ENCODE measurements around the gene PLCH2. TPM values are rescaled to one million over a fixed set of nuclear protein-coding genes. Genes with fewer than 3 reads are reported as not detected.

PLCH2 gene
- total RNA-seq, 4 donors from 2014 or later = 83.3 to 324 (median 130) TPM

DNA sequence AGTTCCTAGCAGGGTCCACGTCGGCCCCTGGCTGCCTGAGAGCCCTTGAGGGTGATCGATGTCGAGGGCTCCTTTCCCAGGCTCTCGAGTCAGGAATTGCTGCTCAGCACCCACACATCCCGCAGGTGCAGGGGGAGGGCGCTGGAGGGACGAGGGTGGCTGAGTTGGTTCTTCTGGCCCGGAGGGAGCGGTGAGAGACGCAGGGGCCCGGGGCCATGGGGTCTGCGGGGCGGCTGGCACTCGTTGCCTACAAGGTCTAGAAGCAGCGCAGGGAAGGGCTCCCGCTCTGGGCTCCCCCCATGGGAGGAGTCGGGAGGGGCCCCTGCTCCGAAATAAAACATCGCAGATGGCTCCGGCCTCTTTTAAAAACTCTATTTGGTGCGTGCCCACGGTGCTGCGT is 32.1 kb downstream of the PLCH2 start:
- TF ChIP-seq POLR2A (IDR thresholded peaks at IDR 0.05) (no peak), POLR2AphosphoS5 (IDR thresholded peaks at IDR 0.05) (no peak), EP300 (IDR thresholded peaks at IDR 0.05) (no peak)
- TF ChIP-seq, protein P1, sequence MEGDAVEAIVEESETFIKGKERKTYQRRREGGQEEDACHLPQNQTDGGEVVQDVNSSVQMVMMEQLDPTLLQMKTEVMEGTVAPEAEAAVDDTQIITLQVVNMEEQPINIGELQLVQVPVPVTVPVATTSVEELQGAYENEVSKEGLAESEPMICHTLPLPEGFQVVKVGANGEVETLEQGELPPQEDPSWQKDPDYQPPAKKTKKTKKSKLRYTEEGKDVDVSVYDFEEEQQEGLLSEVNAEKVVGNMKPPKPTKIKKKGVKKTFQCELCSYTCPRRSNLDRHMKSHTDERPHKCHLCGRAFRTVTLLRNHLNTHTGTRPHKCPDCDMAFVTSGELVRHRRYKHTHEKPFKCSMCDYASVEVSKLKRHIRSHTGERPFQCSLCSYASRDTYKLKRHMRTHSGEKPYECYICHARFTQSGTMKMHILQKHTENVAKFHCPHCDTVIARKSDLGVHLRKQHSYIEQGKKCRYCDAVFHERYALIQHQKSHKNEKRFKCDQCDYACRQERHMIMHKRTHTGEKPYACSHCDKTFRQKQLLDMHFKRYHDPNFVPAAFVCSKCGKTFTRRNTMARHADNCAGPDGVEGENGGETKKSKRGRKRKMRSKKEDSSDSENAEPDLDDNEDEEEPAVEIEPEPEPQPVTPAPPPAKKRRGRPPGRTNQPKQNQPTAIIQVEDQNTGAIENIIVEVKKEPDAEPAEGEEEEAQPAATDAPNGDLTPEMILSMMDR (IDR thresholded peaks at IDR 0.05) = no peak
- DNase-seq (ENCODE audit: low spot score in 2 of 2) = no peak
- peaks cover 18% of the 10 kb centered on the region for H3K4me1 ChIP-seq
- H3K36me3 ChIP-seq = peaks cover 57% of the 10 kb centered on the region
- H3K4me3 ChIP-seq = no peak overlapping the region
- H3K9me3 ChIP-seq = no peaks in the 10 kb centered on the region
- WGBS = 88% methylated on average over 11 of the region's 24 CpGs
- H3K27me3 ChIP-seq = peaks cover 17% of the 10 kb centered on the region
- H3K27ac ChIP-seq = no peak overlapping the region

DNA sequence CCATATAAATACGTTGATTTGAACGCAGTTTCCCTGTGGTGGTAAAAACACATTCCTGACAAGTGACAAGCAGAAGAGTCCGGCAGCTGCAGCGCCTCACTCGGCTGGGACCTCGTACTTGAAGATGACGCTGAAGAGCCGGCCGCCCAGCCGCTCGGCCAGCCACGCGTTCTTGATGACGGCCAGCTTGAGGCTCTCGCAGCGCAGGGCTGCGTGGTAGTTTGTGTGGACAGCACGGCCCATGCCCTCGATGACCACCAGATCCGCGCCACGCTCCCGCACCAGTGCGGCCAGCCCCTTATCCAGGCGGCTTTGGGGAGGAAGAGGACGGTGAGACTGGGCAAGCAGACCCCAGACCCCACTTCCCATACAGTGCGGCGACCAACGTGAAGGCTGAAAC is 32.7 kb downstream of the PLCH2 start:
- Histone ChIP-seq H3K27me3 (peaks cover 13% of the 10 kb centered on the region), H3K9me3 (no peaks in the 10 kb centered on the region), H3K4me3 (no peak overlapping the region), H3K4me1 (peaks cover 15% of the 10 kb centered on the region), H3K27ac (no peak overlapping the region), H3K36me3 (peaks cover 63% of the 10 kb centered on the region)
- 99% methylated on average over 20 of the region's 29 CpGs for WGBS
- TF ChIP-seq EP300 (IDR thresholded peaks at IDR 0.05) = no peak
- TF ChIP-seq, protein P1 (IDR thresholded peaks at IDR 0.05) = no peak
- no peak for TF ChIP-seq POLR2AphosphoS5 (IDR thresholded peaks at IDR 0.05)
- no peak for TF ChIP-seq POLR2A (IDR thresholded peaks at IDR 0.05)
- no peak for DNase-seq (ENCODE audit: low spot score in 2 of 2)

DNA sequence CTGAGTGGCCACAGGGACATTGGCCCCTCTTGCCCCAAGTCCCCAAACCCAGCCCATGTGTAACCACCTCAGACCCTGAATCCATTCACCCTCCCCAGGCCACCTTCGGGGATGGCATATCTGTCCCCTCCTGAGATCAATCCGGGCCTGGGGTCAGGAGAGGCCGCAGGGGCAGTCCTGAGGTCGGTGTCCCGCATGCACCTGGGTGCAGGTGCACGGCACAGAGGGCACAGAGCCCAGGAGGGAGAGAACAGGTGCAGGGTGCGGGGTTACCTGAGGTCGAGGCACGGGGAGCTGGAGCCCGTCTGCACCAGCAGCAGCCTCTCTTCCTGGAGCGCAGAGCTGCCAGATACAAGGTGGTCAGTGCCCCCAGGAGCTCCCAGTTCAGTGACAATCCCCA is 33.5 kb downstream of the PLCH2 start:
- peaks cover 5% of the 10 kb centered on the region for H3K27me3 ChIP-seq
- no peak overlapping the region for H3K27ac ChIP-seq
- H3K36me3 ChIP-seq = peaks cover 71% of the 10 kb centered on the region
- H3K4me1 ChIP-seq = peaks cover 15% of the 10 kb centered on the region
- no peak overlapping the region for H3K4me3 ChIP-seq
- DNase-seq (ENCODE audit: low spot score in 2 of 2) = no peak
- 87% methylated on average over 4 of the region's 11 CpGs for WGBS
- TF ChIP-seq EP300 (IDR thresholded peaks at IDR 0.05) (no peak), POLR2A (IDR thresholded peaks at IDR 0.05) (no peak), POLR2AphosphoS5 (IDR thresholded peaks at IDR 0.05) (no peak)
- TF ChIP-seq, protein P1 (IDR thresholded peaks at IDR 0.05) = no peak
- H3K9me3 ChIP-seq = no peaks in the 10 kb centered on the region

DNA sequence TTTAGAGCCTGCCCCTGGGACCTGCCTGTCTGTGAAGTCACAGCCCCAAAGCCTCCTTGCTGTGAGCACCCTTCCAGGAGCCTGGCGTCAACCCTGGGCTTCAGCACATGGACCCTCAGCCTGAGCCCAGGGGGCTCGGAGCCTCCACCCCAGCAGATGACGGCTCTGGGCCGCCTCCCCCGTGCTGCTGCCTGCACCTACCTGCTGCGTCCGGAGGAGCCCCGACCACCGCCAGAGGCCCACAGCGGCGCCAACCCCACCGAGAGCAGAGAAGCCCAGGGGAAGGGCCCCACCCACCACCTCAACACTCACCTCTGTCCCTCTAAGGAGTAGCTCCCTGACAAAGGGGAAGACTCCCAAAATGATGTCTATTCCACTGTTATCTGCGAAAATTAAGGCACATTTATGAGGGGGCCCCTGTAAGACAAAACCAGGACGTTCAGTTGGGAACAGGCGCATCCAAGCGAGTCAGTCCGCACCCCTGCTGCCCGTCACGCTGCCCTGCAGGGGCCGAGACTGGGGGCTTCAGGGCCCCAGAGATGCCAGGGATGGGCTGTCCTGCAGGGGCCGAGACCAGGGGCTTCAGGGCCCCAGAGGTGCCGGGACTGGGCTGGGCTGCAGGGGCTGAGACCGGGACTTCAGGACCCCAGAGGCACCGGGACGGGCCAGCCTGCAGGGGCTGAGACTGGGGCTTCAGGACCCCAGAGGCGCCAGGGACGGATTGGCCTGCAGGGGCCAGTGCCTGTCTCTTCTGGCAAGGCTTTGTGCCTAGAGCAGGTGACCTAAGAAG is 34.5 kb downstream of the PLCH2 start:
- WGBS = 94% methylated on average over 22 of the region's 27 CpGs
- Histone ChIP-seq H3K4me3 (no peak overlapping the region), H3K36me3 (peaks cover 81% of the 10 kb centered on the region), H3K27ac (no peak overlapping the region), H3K27me3 (no peaks in the 10 kb centered on the region), H3K9me3 (no peaks in the 10 kb centered on the region), H3K4me1 (peaks cover 10% of the 10 kb centered on the region)
- DNase-seq (ENCODE audit: low spot score in 2 of 2) = no peak
- TF ChIP-seq EP300 (IDR thresholded peaks at IDR 0.05) (no peak), POLR2AphosphoS5 (IDR thresholded peaks at IDR 0.05) (no peak), POLR2A (IDR thresholded peaks at IDR 0.05) (no peak)
- TF ChIP-seq, protein P1 (IDR thresholded peaks at IDR 0.05) = no peak

DNA sequence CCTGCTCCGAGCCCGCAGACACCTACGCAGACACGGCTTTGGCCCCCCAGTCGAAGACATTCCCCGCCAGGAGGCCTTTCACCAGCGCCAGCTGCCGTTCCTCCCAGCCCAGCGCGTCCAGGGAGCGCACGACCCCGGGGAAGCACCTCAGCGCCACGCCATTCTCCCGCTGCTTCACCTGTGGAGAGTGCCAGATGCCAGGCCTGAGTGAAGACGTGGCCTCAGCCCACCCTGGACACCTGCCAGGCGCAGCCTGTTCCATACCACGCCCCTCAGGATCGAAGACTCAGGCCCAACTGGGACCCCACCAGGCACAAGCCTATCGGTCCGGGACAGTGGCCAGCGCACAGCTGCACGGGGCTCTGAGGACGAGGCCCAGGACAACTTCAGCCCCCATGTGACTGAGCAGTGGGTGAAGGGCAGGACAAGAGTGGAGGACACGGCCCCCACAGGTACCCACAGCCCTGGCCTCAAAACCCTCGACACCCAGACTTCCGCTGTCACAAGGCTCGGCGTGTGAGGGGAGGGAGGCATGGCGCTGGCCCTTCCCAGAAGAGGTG is 36.9 kb downstream of the PLCH2 start:
- no peaks in the 10 kb centered on the region for H3K27me3 ChIP-seq
- peaks cover 100% of the 10 kb centered on the region for H3K36me3 ChIP-seq

More for the DNA sequence above, 36.9 kb downstream of the PLCH2 start:
- TF ChIP-seq EP300 (IDR thresholded peaks at IDR 0.05) (no peak), POLR2AphosphoS5 (IDR thresholded peaks at IDR 0.05) (no peak), POLR2A (IDR thresholded peaks at IDR 0.05) (no peak)
- TF ChIP-seq, protein P1 (IDR thresholded peaks at IDR 0.05) = no peak
- Histone ChIP-seq H3K27ac (no peak overlapping the region), H3K4me3 (no peak overlapping the region), H3K9me3 (no peaks in the 10 kb centered on the region), H3K4me1 (no peaks in the 10 kb centered on the region)
- DNase-seq (ENCODE audit: low spot score in 2 of 2) = no peak
- 94% methylated on average over 13 of the region's 31 CpGs for WGBS
